Astrocyte of the cerebellum (primary cell): ENCODE data around the gene SMARCA2.

Experiments used
- DNase-seq: peaks from one replicate; pipeline ENCODE4 v3.0.0-alpha.2; 2011; ENCODE audit warnings: low read depth
- H3K4me3 ChIP-seq: 2 replicates; pipeline ENCODE4 v1.5.1; 2011; ENCODE audit warnings: mild to moderate bottlenecking, low read depth, low read length, moderate library complexity
- in situ Hi-C: cut with HindIII; loops from 2 replicates; pipeline ENCODE4 v1.10.0; 2017; ENCODE audit warnings: low sequenced_read_pairs
- TF ChIP-seq, protein P1 (sequence below): IDR thresholded peaks from 2 replicates; pipeline ENCODE4 v1.5.1; 2012; ENCODE audit warnings: low read length, low read depth, moderate library complexity, mild to moderate bottlenecking; ENCODE audit errors: missing control alignments

The SMARCA2 gene

DNA sequence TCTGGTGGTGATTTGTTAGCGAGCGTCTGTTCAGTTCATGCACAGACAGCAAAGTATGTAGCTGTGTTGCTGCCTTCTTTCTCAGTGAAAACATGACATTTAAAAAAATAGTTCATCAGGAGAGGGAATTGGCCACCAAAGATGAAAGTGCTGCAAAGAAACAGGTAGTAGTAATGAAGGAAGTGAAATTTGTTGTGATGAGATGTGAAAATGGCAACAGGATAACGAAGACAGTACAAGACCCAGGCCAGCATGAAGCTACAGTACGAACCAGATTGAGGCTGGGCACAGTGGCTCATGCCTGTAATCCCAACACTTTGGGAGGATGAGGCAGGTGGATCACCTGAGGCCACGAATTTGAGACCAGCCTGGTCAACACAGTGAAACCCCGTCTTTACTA is 136.0 kb downstream of the SMARCA2 start:
- no peak overlapping the region for H3K4me3 ChIP-seq
- TF ChIP-seq, protein P1, sequence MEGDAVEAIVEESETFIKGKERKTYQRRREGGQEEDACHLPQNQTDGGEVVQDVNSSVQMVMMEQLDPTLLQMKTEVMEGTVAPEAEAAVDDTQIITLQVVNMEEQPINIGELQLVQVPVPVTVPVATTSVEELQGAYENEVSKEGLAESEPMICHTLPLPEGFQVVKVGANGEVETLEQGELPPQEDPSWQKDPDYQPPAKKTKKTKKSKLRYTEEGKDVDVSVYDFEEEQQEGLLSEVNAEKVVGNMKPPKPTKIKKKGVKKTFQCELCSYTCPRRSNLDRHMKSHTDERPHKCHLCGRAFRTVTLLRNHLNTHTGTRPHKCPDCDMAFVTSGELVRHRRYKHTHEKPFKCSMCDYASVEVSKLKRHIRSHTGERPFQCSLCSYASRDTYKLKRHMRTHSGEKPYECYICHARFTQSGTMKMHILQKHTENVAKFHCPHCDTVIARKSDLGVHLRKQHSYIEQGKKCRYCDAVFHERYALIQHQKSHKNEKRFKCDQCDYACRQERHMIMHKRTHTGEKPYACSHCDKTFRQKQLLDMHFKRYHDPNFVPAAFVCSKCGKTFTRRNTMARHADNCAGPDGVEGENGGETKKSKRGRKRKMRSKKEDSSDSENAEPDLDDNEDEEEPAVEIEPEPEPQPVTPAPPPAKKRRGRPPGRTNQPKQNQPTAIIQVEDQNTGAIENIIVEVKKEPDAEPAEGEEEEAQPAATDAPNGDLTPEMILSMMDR: no peak
- in situ Hi-C loops: no loop called here
- DNase-seq: no peak

DNA sequence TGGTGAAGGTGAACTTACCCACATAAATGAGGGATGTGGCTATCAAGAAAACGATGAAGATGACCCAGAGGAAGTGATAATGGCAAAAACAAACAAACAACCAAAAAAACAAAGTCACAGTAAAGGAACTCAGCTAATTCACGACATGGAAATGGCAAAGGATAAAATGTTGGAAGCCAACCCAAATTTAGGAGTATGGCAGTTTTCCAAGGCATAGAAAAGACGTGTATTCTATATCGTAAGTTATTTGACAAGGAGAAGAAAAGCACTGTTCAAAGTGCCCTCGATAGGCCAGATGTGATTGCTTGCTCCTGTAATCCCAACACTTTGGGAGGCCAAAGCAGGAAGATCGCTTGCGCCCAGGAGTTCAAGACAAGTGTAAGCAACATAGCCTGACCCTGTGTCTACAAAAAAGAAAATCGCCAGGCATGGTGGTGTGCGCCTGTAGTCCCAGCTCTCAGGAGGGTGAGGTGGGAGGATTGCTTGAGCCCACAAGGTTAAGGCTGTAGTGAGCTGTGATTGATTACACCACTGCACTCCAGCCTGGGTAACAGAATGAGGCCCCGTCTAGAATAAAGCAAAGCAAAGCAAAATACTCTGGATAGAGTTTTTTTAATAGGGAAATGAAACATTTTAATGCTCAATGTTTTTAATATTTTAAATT is 138.0 kb downstream of the SMARCA2 start:
- no peak for DNase-seq
- H3K4me3 ChIP-seq: no peak overlapping the region
- in situ Hi-C loops: no loop called here
- TF ChIP-seq, protein P1: no peak

DNA sequence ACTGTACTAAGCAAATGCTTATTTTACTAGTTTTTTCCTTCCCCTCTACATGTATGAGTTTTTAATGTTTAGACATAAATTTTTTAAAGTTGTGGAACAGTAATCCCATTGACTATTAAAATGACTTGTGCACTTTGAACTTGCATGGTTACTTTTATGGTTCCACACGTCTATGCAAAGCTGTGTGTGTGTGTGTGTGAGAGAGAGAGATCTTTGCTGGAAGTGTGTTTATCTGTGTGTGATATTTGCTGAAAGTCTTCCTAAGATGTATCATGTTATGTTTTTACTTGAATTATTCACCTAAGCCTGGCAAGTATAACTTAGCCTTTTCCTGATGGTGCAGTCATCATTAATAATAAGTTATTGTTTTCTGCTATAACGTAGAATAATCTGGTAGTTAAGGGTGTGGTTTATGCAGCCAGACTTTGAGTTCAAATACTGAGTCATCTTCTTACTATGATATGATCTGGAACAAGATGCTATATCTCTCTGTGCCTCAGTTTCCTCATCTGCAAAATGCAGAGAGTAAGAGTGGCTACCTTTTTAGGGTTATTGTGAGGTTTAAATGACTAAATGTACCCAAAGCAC is 138.6 kb downstream of the SMARCA2 start:
- H3K4me3 ChIP-seq: no peak overlapping the region
- no peak for DNase-seq
- in situ Hi-C loops: no loop called here
- TF ChIP-seq, protein P1: no peak

DNA sequence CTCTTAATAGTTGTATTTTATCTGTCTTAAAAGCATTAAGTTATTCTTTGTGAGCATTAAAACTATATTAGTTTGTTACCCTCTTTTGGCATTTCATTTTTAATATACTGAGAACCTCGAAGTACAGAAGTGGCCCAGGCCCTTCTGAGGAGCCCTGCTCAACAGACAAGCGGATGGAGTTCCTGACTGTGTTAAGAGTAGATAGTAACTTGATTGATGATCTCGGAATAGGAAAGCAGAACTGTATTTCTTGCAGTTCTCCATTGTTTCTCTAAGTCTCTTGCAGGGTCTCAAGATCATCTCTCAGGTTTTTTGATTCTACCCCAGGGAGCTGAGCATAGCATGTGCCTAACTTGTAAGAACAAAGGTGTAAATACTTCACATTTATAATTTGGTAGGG is 139.6 kb downstream of the SMARCA2 start:
- TF ChIP-seq, protein P1: no peak
- DNase-seq: no peak
- H3K4me3 ChIP-seq: no peak overlapping the region
- in situ Hi-C loops: no loop called here

DNA sequence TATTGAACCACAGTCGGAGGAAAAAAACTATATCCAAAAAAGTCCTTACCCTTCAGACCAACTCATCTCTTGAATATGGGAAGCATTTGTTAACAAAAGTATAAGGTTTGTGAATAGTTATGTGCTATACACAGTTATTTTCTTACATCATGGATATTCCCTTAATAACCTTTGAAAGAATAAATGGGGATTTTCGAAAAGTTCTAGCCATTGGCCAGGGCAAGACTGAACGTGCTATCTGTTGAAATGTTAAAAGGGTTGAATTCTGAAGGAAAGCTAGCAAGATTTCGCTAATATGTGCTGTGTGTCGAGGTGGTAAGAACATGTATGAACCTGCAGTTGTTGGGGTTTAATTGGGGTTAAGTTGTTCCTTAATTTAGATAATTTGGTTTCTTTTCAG is 140.8 kb downstream of the SMARCA2 start:
- no peak overlapping the region for H3K4me3 ChIP-seq
- DNase-seq: no peak
- in situ Hi-C loops: no loop called here
- TF ChIP-seq, protein P1: no peak

DNA sequence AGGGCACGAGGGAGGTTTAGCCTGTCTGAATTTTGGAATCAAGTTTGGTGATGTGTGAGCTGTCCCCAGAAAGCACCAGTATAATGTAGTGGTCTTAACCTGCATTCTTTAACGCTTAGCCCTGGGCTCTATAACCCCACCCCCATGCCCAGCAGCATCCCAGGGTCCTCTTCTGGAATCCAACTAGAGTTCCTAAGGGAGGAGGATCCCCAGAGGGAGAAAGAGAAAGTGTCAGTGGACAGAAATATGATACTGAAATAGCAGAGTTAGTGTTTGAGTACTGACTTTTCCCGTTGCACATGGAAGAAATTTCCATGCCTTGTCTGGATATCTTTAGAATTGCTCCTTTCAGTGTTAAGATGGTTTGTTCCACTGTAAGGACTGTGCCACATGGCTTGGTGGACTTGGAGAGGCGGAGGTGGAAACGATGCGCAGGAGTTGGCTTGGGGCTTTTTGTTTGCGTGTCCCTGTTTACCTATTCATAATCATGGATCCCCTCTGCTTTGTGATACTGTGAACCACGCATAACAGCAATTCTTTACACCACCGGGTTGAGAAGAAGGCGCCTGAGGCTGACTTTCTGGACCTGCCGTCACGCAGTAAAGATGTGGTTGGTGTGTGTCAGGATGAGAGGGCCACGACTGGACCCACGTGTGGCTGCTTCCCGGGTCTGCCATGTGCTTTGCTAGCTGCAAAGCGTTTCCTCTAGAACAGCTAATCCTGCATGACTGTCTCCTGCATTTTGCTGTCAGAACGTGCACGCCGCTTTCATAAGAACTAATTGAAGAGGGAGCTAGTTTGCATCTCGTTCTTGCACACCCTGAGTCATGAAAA is 142.3 kb downstream of the SMARCA2 start:
- no peak for DNase-seq

More for the DNA sequence above, 142.3 kb downstream of the SMARCA2 start:
- peak overlapping the region; percentile 46 for H3K4me3 ChIP-seq
- in situ Hi-C loops: no loop called here
- TF ChIP-seq, protein P1: no peak
